DND-41 (cell line): ENCODE data around the gene MAST3.

Experiments
- CTCF ChIP-seq: IDR thresholded peaks from 2 replicates; pipeline ENCODE4 v1.5.1; 2012; ENCODE audit warnings: borderline replicate concordance, low read length, moderate library complexity, mild to moderate bottlenecking; ENCODE audit not compliant: poor library complexity, severe bottlenecking; ENCODE audit errors: extremely low read depth
- EZH2 ChIP-seq: IDR thresholded peaks from 3 replicates; pipeline ENCODE4 v1.6.1; 2012; ENCODE audit warnings: borderline replicate concordance, low read depth, mild to moderate bottlenecking, moderate library complexity, low read length, inconsistent platforms; ENCODE audit not compliant: severe bottlenecking

- TF ChIP-seq CTCF = no peak
- no peak for TF ChIP-seq EZH2
Observed at GRCh38 chr19:18144361-18144760, 46.8 kb downstream of the MAST3 start.
